Esophagus muscularis mucosa (tissue), 4 donors: ENCODE measurements around the gene TGM3. TPM values are rescaled to one million over a fixed set of nuclear protein-coding genes. Genes with fewer than 3 reads are reported as not detected.

Source experiments
- DNase-seq: peaks from one replicate; pipeline ENCODE4 v3.0.0-alpha.2; 2017; ENCODE audit errors: extremely low spot score
- H3K27ac ChIP-seq, 4 donors: fragments of 200-600 bp; sonication (generic); replicated peaks in 1 of 4; 1 replicate in 3 of 4; 2 replicates in 1 of 4; pipeline ENCODE4 v1.5.1; 2016 to 2019; ENCODE audit warnings: mild to moderate bottlenecking in 1 of 4
- H3K27me3 ChIP-seq, 4 donors: fragments of 200-600 bp; sonication (generic); one replicate each; pipeline versions ENCODE4 v1.5.1 to v1.6.0; 2016 to 2019
- H3K36me3 ChIP-seq, 4 donors: fragments of 200-600 bp; sonication (generic); one replicate each; pipeline ENCODE4 v1.5.1; 2016 to 2019
- H3K4me1 ChIP-seq, 4 donors: fragments of 200-600 bp; sonication (generic); one replicate each; pipeline ENCODE4 v1.5.1; 2016 to 2019
- H3K4me3 ChIP-seq, 4 donors: fragments of 200-600 bp; sonication (generic); 1 replicate in 2 of 4; 2 replicates in 2 of 4; pipeline ENCODE4 v1.5.1; 2016 to 2019; ENCODE audit warnings: mild to moderate bottlenecking in 4 of 4, moderate library complexity in 1 of 4
- H3K9me3 ChIP-seq, 4 donors: fragments of 200-600 bp; sonication (generic); 1 replicate in 3 of 4; 2 replicates in 1 of 4; pipeline ENCODE4 v1.5.1; 2016 to 2019
- EP300 ChIP-seq: sonication (generic); formaldehyde crosslinking; IDR thresholded peaks from one replicate; pipeline ENCODE4 v1.6.1; 2017; ENCODE audit warnings: antibody characterized with exemption
- POLR2A ChIP-seq: fragments of 450-650 bp; IDR thresholded peaks from one replicate; pipeline ENCODE4 v1.6.1; 2017; ENCODE audit warnings: antibody characterized with exemption, moderate library complexity, mild to moderate bottlenecking, low read depth
- POLR2AphosphoS5 ChIP-seq, 2 donors: sonication (generic); formaldehyde crosslinking; IDR thresholded peaks; one replicate each; pipeline ENCODE4 v1.6.1; 2017; ENCODE audit warnings: antibody characterized with exemption in 2 of 2
- WGBS: methylation state at CpG from one replicate; pipeline ENCODE4 v1.1.5; 2018; 5-methylcytosine and 5-hydroxymethylcytosine counted together
- intact Hi-C: fragments of 100-400 bp; cut with DNase I; formaldehyde crosslinking; loops from one replicate; pipeline ENCODE4 v1.15.1; 2023
- total RNA-seq, 4 donors: library from RNA; depleted of rRNA; stranded (reverse); fragments of >200 nt; gene quantifications; one replicate each; pipeline versions ENCODE4 v1.1.0 to v1.2.1, GENCODE V29; 2016
- TF ChIP-seq, protein P1 (sequence below), 3 experiments: fragments of 200-600 bp in 2 of 3; fragments of 450-650 bp in 1 of 3; sonication (generic) in 2 of 3; IDR thresholded peaks; one replicate each; pipeline ENCODE4 v1.5.1; 2017 to 2019; ENCODE audit warnings: antibody characterized with exemption in 3 of 3, mild to moderate bottlenecking in 2 of 3, moderate library complexity in 1 of 3

Gene TGM3
- total RNA-seq, 4 donors from 2014 or later = 0.83 TPM; not detected in 3

DNA sequence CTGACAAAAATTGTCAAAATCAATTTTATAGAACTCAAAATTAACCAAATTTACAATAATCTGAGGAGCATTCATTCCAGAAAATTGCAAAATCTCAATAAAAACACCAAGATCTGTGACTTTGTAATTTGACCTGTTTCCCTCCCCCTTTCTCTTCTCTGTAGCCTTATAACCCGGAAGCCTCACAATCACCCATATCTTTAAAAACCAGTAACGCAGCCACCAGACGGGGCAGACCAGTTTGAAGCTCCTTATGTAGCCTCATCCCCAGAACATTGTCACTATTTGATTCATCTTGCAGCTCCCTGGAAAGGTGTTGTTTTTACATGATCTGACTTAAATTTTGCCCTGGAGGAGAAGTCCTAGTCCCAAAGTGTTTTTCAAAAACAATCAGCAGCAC is 57.4 kb downstream of the TGM3 start:
- Histone ChIP-seq H3K4me3 (no peak overlapping the region), H3K27me3 (peaks cover 0 to 22% (median 0%) of the 10 kb centered on the region in 4 donors), H3K27ac (no peak overlapping the region), H3K36me3 (no peaks in the 10 kb centered on the region), H3K4me1 (no peaks in the 10 kb centered on the region), H3K9me3 (no peaks in the 10 kb centered on the region)
- WGBS = 63% methylated on average over 3 of the region's 3 CpGs
- TF ChIP-seq, protein P1, sequence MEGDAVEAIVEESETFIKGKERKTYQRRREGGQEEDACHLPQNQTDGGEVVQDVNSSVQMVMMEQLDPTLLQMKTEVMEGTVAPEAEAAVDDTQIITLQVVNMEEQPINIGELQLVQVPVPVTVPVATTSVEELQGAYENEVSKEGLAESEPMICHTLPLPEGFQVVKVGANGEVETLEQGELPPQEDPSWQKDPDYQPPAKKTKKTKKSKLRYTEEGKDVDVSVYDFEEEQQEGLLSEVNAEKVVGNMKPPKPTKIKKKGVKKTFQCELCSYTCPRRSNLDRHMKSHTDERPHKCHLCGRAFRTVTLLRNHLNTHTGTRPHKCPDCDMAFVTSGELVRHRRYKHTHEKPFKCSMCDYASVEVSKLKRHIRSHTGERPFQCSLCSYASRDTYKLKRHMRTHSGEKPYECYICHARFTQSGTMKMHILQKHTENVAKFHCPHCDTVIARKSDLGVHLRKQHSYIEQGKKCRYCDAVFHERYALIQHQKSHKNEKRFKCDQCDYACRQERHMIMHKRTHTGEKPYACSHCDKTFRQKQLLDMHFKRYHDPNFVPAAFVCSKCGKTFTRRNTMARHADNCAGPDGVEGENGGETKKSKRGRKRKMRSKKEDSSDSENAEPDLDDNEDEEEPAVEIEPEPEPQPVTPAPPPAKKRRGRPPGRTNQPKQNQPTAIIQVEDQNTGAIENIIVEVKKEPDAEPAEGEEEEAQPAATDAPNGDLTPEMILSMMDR (IDR thresholded peaks at IDR 0.05) = no peak
- TF ChIP-seq EP300 (no peak), POLR2A (no peak), POLR2AphosphoS5 (IDR thresholded peaks at IDR 0.05) (no peak)
- intact Hi-C loops = no loop called here
- DNase-seq = peak; percentile 37

DNA sequence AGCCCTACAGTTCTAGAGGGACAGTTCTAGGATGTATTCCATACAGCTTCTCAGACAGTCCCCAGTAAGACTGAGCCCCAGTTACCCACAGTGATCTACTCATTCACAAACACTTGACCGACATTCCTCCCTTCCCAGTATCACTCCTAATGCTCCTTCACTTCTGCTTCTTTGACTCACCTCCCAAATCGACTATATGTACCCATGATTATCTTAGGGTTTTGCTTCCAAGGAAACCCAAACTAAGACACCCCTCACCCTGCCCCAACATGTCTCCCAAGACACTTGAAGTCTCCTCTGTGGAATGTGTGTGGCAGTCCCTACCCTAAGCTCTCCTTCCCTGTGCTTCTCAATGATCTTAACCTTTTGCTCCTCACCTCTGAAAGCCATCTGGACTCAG is 61.3 kb downstream of the TGM3 start:
- intact Hi-C loops = no loop called here

DNA sequence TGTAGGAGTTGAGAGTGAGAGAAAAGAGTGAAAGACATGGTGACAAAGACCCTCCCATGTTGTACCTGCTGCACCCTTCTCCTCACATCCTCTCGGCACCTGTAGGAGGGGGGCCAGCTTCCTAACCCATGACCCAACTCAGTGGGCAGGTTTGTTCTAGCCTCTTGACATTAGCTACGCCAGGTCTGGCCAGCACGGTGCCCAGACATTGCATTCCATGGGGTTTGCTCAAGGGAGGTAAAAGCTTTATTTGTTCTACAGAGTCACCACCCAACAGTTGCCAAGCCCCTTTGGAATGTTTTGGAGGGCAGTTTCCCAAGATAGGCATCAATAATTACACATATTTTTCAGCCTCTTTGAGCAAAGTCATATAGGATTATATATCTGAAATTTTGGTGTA is 62.2 kb downstream of the TGM3 start:
- H3K27me3 ChIP-seq = peaks cover 0 to 4% (median 0%) of the 10 kb centered on the region in 4 donors
- no peak overlapping the region for H3K27ac ChIP-seq
- DNase-seq = peak; percentile 80
- H3K36me3 ChIP-seq = no peaks in the 10 kb centered on the region
- H3K9me3 ChIP-seq = peaks cover 0 to 21% (median 9%) of the 10 kb centered on the region in 4 donors
- TF ChIP-seq POLR2AphosphoS5 (IDR thresholded peaks at IDR 0.05) = no peak
- no peak for TF ChIP-seq EP300
- TF ChIP-seq POLR2A = no peak
- TF ChIP-seq, protein P1 (IDR thresholded peaks at IDR 0.05) = no peak
- H3K4me1 ChIP-seq = no peaks in the 10 kb centered on the region
- WGBS = 87% methylated on average over 3 of the region's 3 CpGs
- intact Hi-C loops = no loop called here
- H3K4me3 ChIP-seq = no peak overlapping the region

More for the DNA sequence above, 61.3 kb downstream of the TGM3 start:
- Histone ChIP-seq H3K36me3 (no peaks in the 10 kb centered on the region), H3K9me3 (peaks cover 0 to 19% (median 8%) of the 10 kb centered on the region in 4 donors), H3K4me3 (no peak overlapping the region), H3K27me3 (peaks cover 0 to 4% (median 0%) of the 10 kb centered on the region in 4 donors), H3K27ac (no peak overlapping the region), H3K4me1 (no peaks in the 10 kb centered on the region)
- WGBS = 67% methylated on average over 2 of the region's 2 CpGs
- no peak for TF ChIP-seq POLR2A
- DNase-seq = peak; percentile 77

DNA sequence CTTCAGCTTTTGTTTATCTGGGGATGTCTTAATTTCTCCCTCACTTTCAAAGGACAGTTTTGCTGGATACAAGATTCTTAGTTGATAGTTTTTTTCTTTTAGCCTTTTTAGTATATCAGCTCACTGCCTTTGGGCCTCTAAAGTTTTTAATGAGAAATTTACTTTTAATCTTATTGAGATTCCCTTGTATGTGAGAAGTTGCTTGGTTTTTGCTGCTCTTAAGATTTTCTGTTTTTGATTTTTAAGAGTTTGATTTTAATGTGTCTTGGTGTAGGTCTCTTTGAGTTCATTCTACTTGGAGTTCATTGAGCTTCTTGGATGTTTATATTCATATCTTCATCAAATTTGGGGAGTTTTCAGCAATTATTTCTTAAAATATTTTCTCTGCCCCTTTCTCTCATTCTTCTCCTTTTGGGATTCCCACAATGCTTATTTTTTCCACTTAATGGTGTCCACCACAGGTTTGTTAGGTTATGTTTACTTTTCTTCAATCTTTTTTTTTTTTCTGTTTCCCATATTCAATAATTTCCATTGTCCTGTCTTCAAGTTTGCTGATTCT is 65.3 kb downstream of the TGM3 start:
- intact Hi-C loops = no loop called here
- H3K36me3 ChIP-seq = no peaks in the 10 kb centered on the region
- no peaks in the 10 kb centered on the region for H3K27me3 ChIP-seq
- TF ChIP-seq EP300 (no peak), POLR2AphosphoS5 (IDR thresholded peaks at IDR 0.05) (no peak), POLR2A (no peak)
- TF ChIP-seq, protein P1 (IDR thresholded peaks at IDR 0.05) = no peak
- no peaks in the 10 kb centered on the region for H3K4me1 ChIP-seq
- H3K4me3 ChIP-seq = no peak overlapping the region
- DNase-seq = no peak
- no peak overlapping the region for H3K27ac ChIP-seq
- peaks cover 0 to 21% (median 9%) of the 10 kb centered on the region in 4 donors for H3K9me3 ChIP-seq

DNA sequence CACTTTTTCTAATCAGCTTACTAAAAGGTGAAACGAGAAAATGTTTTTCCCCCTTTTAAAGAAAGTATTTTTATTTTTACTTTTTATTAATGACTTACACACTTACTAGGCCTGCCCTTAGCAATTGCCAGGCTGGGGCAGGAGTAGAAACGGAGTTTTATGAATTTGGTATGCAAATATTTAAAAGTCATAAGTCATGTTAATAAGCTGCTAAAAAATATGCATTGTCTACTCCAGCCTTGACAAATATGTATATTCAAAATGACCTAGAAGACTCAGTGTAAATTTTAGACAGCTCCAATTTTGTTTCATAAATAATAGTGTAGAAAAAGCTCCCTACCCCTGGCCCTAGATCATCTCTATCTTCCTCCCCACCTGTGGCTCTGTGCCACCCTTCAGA is 67.4 kb downstream of the TGM3 start:
- H3K9me3 ChIP-seq = peaks cover 0 to 21% (median 9%) of the 10 kb centered on the region in 4 donors
- no peak overlapping the region for H3K4me3 ChIP-seq
- no peak for TF ChIP-seq POLR2A
- TF ChIP-seq EP300 = no peak
- TF ChIP-seq, protein P1 (IDR thresholded peaks at IDR 0.05) = no peak
- TF ChIP-seq POLR2AphosphoS5 (IDR thresholded peaks at IDR 0.05) = no peak
- DNase-seq = peak; percentile 17
- H3K4me1 ChIP-seq = no peaks in the 10 kb centered on the region
- 77% methylated on average over 2 of the region's 2 CpGs for WGBS
- H3K27ac ChIP-seq = no peak overlapping the region
- H3K27me3 ChIP-seq = no peaks in the 10 kb centered on the region
- H3K36me3 ChIP-seq = no peaks in the 10 kb centered on the region
- intact Hi-C loops = no loop called here
